Measurements from ENCODE around the gene COL5A1.
A peak's percentile ranks its signal among the peaks of the same experiment; 100 is the strongest.
"Not testable (repeated sequence)": the region's sequence is repeated elsewhere in the genome, so short reads cannot be mapped to it uniquely, and the experiment has no call there.

COL5A1 gene

GRCh38 chr9:134678666-134679443, 37.3 kb downstream of the COL5A1 start:
- DNase-seq (ENCODE audit: low read depth) = no peak

- no peak for DNase-seq (ENCODE audit: low read depth)
Measured at GRCh38 chr9:134679616-134680392, 38.2 kb downstream of the COL5A1 start.

- no peak for DNase-seq (ENCODE audit: low read depth)
Measured at GRCh38 chr9:134680393-134681060, 38.9 kb downstream of the COL5A1 start.

- DNase-seq (ENCODE audit: low read depth) = no peak
Measured at GRCh38 chr9:134681061-134681661, 39.6 kb downstream of the COL5A1 start.

- DNase-seq (ENCODE audit: low read depth) = no peak
Measured at GRCh38 chr9:134682026-134682425, 40.4 kb downstream of the COL5A1 start.

DNA sequence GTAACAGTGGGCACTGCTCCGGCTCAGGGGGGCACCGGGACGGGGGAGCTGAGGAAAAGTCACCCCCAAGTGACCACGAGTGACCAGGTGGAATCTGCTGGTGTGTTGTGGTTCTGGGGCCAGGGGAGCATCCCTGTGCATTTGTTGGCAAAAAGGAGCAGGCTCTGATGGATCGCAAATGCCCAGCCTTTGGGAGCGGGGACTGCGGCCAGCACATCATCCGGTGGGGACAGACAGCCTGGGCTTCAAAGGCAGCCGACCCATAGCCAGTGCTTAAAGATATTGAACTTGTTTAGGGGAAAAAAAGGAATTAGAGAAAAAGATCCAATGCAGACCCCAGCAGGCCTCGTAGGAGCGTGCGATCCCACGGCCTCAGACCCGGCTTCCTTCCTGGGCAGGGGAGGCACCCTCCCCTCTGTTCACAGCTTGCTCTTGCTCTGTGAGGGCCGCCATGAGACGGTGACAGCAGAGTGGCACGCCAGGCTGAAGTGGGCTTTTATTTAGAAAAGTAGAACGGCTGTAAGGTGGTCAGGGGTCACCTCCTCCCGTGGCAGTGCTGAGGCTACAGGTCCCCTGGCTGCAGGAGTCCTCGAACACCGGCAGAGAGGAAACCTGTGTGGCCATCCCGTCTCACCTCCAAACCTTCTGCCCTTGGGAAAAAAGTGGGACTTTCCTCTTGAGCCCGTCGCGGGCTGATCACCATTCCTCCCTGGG, 41.2 kb downstream of the COL5A1 start:
- no peak for DNase-seq (ENCODE audit: low read depth)

DNA sequence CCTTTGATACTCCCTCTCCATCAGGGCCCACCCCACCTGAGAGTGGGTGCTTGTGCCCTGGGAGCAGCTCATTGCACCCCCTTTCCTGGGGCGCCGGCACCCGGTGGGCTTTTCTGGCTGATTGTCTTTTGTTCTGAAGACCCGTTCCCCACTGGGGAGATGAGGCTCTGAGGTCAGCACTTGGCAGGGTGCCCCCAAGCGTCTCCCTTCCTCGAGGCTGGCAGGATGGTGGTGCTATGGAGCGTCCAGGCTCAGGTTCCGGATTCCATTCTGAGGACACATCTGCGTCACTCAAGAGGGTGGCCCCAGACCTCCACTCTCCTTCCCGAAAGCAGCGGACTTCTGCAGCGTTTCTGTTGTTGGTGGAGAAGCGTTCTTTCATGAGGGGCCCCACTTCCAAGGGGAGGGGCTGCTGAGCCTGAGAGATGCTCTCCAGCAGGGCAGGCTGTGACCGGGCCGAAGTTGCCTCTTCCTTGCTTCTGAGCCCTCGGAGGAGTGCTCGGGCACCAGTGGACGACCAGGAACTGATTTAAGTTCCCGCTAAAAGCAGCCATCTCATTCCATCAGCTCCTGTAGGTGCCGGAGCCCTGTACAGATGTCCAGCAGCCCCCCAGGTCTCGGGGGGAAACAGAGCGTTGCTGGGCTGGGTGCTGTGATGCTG, 42.2 kb downstream of the COL5A1 start:
- DNase-seq (ENCODE audit: low read depth) = no peak

DNA sequence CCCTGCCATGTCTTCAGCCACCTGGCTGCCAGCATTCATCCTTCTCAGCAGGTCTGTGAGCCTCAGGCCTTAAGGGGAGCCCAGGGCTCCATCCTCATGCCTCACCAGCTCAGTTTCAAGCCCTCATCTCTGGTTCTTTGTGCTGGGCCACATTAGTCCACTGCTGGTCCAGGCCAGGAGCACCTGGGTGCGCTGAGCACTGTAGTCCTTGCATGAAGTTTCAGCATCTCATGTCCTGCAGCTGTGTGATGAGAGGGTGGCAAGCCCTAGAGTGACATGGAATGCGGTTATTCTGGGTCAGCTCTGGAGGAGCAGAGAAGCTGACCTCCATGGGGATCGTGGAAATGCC, 42.7 kb downstream of the COL5A1 start:
- DNase-seq (ENCODE audit: low read depth) = no peak

DNA sequence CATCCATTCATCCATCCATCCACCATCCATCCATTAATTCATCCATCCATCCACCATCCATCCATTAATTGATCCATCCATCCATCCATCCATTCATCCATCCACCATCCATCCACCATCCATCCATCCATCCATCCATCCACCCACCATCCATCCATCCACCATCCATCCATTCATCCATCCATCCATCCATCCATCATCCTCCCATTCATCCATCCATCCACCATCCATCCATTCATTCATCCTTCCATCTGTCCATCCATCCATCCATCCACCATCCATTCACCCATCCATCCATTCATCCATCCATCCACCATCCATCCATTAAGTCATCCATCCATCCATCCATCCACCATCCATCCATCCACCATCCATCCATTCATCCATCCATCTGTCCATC, 43.3 kb downstream of the COL5A1 start:
- not testable (repeated sequence) for DNase-seq (ENCODE audit: low read depth)

DNA sequence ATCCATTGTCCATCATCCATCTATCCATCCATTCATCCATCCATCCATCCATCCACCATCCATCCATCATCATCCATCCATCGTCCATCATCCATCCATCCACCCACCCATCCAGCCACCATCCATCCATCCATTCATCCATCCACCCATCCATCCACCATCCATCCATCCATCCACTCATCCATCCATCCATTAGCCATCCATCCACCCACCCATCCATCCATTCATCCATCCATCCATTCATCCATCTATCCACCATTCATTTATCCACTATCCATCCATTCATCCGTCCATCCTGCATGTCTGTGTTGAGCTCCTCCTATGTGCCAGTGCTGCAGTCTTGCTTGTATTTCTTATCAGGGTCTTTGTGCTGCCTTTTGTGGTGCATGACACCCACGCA, 44.2 kb downstream of the COL5A1 start:
- no peak for DNase-seq (ENCODE audit: low read depth)

- no peak for DNase-seq (ENCODE audit: low read depth)
Measured at GRCh38 chr9:134686896-134687295, 45.3 kb downstream of the COL5A1 start.

DNA sequence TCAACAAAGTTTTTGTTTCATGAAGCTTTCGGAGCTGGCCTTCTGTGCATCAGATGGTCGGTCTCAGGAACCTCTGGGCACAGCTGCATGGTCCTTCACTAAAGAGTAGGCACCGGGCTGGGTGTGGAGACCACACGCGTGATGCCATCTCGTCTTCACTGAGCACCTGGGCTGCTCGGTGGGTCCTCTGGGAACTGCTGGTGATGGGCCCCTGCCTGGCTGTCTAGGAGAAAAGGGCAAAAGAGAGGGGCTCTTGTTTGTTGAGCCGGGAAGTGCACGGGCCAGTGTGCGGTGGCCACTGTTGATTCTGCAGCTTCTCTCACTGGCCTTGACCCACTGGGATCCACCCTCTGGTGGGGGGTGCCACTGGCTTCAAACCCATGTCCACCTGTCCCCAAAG, 46.0 kb downstream of the COL5A1 start:
- no peak for DNase-seq (ENCODE audit: low read depth)

GRCh38 chr9:134688231-134688630, 46.6 kb downstream of the COL5A1 start:
- DNase-seq (ENCODE audit: low read depth) = no peak

DNA sequence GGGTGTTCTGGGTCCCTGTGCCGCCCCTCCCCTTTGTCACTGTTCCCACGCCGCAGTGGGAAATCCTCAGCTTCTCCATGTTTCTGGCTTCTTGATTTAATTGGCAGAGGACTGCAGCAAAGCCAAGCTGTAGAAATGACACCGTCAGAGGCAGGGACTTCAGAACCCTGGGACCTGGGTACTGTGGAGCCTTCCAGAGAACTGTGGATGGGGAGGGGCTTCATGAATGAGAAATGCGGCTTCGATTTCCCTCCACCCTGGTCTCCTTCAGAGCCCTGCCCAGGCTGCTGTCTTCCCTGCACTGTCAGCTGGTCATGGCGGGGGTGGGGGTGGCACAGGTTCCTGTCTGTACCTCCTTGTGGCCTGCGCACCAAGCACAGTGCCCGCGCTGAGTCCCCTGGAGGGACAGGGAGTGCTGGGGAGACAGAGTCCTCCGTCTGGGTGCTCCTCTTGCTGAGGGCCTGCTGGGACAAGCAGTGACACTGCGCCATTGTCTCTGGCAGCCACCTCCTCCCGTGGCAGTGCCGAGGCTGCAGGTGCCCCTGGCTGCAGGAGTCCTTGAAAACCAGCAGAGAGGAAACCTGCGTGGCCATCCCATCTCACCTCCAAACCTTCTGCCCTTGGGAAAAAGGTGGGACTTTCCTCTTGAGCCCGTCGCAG, 47.2 kb downstream of the COL5A1 start:
- no peak for DNase-seq (ENCODE audit: low read depth)

DNA sequence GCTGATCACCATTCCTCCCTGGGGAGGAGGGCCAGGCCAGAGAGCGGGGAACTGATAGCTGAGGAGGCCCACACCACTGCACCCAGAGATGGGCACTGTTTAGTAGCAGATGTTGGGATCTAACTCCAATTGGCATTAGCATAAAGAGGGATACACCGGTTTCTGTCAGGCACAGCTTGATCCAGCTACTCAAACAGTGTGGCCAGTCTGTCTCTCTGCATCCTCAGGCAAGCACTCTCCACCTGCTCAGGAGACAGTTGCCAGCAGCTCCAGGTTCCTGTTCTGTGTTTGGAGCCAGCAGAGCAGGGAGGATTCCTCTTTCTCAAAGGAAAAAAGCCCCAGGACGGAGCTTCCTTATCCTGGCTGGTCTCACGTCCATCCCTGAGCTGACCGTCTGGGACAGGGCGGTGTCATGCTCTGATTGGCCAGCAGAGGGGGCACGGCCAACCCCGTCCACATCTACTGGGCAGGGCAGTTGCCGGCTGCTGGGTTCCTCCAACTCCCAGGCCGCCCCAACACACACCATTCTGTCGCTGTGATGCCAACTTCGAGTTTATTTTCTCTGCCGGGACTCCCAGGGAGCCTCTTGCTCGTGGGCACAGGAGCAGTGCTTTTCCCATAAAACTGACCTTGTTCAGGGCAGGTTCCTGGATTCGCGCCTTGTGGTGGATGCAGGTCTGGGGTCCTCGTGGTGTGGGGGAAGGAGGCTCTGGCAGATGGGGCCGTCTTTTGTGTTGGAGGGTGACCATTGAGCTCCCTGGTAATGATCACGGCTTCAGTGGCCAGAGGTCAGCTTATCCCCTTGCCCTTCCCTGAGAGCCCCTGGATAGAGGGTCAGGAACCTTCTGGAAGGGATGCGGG, 47.9 kb downstream of the COL5A1 start:
- peak; percentile 52 for DNase-seq (ENCODE audit: low read depth)

DNA sequence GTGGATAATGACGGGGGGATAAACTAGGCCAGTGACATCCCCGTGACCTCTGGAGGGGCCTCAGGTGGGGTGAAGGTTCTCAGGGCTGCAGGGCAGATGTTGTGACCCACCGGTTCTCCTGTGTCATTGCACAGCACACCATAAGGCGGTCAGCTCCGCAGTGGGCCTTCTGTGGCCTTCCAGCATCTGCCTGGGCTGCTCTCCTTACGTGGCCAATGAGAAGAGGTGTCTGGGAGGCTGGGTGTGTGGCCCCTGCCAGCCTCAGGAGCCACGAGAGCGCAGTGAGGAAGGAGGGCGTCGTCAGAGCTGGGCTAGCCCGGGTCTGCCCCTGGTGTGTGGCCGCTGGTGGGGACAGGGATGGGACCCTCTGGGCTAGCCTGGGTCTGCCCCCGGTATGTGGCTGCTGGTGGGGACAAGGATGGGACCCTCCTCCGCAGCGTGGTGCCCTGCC, 48.7 kb downstream of the COL5A1 start:
- no peak for DNase-seq (ENCODE audit: low read depth)

DNA sequence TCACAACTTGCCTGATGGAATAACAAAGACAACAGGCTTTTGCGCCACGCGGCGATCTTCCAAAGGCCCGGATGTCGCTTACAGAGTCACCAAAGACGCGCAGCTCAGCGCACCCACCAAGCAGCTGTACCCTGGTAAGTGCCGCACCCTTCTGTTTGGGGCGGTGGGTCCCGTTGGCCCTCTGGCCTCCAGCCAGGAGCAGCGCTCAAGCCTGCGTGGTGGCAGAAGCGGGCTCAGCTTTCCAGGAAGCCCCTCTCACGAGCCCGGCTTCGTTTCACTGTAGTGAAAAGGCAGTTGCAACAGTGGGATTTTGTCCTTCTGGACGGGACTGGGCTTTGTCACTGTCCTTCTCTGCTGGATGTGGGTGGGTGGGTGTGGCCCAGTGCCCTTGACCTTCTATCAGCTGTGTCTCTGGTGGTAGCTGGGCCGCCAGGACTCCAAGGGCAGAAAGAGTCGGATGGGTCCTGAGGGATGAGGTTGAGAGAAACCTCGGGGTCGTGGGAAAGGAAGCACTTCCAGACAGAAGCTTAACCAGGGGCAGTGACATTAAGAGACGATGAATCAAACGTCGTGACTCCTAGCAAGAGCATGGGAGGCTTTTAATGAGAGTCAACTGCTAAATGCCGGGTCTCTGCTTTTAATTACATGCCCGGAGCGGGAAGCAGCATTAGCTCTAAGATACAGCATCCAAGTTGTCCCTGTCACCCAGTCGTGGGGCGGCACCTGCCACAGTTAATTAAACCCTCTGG, 49.5 kb downstream of the COL5A1 start:
- DNase-seq (ENCODE audit: low read depth) = no peak

DNA sequence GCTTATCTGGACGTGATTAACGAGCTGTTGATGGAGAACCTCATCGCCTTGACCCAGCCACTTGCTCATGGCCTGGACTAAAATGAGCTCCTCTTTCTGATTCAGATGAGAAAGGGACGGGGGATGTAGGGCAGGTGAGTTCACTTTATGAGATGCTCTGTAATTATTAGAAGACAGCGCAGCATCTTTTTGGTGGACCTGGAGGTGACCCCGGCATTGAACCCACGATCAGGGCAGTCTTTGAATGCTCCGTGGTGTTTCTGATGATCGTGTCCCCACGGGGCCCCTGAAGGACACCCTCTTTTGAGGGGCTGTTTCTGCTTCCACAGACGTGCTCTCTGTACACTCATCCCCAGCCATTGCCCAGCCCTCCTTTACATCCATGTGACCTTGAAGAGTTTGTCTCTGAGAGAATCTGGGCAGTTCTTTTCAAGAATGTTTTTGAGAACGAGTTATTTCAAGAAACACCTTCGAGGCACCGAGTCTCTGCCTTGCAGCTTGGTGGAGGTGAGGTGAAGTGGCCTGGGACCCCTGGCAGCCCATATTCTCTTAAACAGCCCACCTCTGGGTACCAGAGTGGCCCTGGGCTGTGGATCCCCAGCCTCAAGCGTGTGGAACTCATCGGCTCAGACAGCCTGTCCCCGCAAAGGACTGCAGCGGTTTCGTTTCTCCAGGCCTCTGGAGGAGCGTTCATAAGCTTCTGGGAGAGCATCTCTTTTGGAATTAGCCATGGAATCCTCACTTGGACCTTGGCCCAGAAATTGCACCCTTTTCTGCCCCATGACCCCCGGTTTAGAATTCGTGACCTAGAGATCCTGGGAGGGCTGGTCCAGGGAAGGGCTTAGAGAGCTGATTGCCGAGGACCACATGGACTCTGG, 50.3 kb downstream of the COL5A1 start:
- DNase-seq (ENCODE audit: low read depth) = no peak

All from amniotic epithelial cell (primary cell).